Activated CD4-positive, alpha-beta T cell treated with anti-CD3 and anti-CD28 coated beads, Interleukin-2, amount 50 U/mL, for 1 hour (primary cell): ENCODE results near the gene COL13A1.

Source experiments
- DNase-seq: peaks from one replicate; pipeline ENCODE4 v3.0.0-alpha.2; 2020

COL13A1 gene

GRCh38 chr10:69892406-69892805 lies 90.7 kb downstream of the COL13A1 start:
- no peak for DNase-seq

GRCh38 chr10:69892816-69893215 lies 91.1 kb downstream of the COL13A1 start:
- DNase-seq: no peak

- no peak for DNase-seq
Observed at GRCh38 chr10:69893271-69893900, 91.7 kb downstream of the COL13A1 start.

GRCh38 chr10:69894156-69894555 lies 92.5 kb downstream of the COL13A1 start:
- no peak for DNase-seq

- no peak for DNase-seq
Observed at GRCh38 chr10:69895759-69896158, 94.1 kb downstream of the COL13A1 start.

- DNase-seq: no peak
Observed at GRCh38 chr10:69896606-69897231, 95.0 kb downstream of the COL13A1 start.

GRCh38 chr10:69897432-69897831 lies 95.7 kb downstream of the COL13A1 start:
- no peak for DNase-seq

DNA sequence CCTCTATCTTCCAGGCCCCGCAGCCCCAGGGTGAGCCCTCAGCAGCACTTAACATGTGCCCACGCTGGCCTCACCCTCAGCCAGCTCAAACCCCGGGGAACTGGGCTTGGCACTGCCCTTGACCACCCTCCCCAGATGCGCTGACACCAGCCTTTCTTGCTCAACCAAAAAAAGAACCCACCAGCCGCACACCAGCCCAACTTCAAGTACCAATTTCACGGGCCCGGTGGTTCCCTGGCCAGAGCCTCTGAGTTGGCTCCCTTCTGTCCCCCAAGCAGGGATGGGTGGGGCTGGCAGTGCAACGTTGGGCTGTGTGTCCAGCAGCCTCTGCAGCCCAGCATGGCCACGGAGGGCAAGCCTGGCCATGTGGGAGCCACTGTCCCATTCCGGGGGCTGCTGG lies 96.3 kb downstream of the COL13A1 start:
- DNase-seq: no peak

DNA sequence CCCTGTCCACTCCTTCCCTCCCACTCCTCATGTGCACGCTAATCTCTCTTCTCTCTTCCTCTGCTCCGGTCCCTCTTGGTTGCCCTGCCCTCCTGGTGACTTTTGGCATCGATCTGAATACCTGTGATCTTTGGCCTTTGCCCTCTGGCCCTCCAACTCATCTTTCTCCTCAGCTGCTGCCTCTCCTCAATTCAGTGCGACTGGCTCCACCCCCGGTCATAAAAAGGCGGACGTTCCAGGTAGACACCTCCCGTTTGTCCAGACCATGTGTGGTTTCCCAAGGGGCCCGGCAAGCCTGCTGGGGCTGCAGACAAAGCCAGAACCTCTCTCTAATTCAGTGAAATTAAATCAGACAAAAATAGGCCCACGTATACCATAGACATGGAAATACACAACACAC lies 96.8 kb downstream of the COL13A1 start:
- DNase-seq: no peak

DNA sequence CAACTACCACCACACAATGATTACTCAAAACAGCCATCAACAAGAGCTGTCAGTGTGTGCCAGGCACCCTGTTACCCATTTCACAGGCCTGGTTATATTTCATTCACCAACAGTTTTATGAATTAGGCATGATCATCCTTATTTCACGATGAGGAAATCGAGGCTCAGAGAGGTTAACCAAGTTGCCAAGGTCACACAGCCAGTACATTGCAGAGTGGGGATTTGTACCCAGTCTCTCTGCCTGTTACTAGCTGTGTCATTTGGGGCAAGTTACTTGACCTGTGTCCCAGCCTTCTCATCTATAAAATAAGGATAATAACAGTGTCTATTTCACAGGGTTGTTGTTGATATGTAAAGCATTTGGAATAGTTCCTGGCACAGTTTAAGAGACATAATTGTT lies 97.2 kb downstream of the COL13A1 start:
- DNase-seq: no peak

GRCh38 chr10:69899727-69900595 lies 98.3 kb downstream of the COL13A1 start:
- DNase-seq: no peak

- DNase-seq: no peak
Observed at GRCh38 chr10:69901022-69901421, 99.3 kb downstream of the COL13A1 start.

DNA sequence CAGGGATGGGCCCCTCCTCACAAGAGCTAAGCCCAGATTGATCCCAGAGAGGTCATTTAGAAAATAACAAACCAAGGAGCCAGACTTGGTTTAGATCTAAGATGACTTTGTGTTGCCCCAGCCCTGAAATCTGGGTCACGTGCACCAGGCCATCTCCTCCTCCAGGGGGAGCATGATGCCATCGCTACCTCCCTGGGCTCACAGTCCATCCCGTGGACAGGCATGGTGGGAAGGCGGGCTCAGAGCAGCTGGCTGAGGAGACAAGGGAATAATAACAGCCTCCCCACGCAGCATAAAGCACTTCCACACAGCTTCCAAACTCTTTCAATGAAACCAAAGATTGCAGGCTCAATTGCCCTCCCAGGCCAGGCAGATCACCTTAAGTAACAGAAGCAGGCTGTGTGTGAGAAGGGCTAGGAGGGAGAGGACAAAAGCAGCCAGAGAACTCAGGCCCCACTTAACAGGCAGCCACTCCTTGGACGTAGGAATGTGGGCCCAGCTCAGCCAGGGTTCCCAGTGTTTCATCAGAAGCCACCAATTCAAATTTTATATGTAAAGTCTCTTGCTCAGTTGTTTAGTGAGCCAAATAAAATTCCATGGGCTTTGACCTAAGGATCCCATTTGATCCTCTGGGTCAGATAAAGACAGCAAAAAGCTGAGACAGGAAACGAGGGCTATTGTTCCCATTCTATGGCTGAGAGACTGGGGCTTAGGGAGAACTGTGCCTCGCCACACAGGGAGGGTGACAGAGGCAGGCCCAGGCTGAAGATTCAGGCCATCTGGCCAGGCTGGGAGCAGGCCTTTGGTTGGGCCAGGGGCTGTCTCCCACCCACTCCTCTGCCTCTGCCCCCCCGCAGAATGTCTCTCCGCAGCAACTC lies 100.2 kb downstream of the COL13A1 start:
- DNase-seq: no peak

- no peak for DNase-seq
Observed at GRCh38 chr10:69902835-69903535, 101.3 kb downstream of the COL13A1 start.

DNA sequence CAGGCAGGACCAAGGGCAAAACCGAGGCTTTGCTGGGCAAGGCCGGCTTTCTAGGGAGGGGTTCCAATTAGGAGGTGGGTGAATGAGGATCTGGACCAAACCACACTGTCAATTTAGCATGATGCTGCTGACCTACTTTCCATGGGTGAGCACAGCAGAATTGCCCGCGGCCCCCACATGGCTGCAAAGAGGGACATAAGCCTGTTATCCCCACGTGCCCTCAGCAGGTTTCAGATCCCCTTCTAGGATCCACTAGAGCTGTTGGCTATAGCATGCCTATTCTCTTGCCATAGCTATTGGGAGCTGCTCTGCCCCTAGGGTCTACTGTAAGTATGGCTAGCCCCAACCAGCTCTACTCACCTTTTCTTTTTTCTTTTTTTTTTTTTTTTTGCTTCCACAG lies 102.8 kb downstream of the COL13A1 start:
- DNase-seq: no peak

GRCh38 chr10:69906425-69906824 lies 104.7 kb downstream of the COL13A1 start:
- DNase-seq: no peak

DNA sequence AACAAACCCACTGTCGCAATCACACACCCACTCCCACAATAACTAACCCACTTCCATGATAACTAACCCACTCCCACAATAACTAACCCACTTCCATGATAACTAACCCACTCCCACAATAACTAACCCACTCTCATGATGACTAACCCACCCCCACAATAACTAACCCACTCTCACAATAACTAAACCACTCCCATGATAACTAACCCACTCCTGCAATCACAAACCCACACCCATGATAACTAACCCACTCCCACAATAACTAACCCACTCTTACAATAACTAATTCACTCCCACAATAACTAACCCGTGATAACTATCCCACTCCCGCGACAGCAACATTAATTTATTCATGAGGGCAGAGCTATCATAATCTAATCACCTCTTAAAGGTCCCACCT lies 105.8 kb downstream of the COL13A1 start:
- DNase-seq: no peak

DNA sequence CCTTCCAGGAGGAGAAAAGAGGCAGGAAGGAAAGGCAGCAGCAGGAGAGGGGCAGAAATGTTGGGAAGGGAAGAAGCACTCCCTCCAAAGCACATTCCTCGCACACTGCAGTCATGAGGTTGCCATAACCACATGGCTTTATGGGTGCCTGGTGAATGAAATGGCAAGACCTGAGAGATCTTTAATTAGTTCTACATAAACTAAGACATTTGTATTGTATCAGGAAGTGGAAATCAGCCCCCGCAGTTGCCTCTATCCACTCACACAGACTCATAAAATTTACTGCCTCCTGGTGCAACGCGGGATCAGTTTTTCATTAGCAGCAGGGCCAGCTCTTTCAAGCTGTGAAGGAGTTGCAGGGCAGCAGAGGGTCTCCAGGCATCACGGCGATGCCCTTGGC lies 106.4 kb downstream of the COL13A1 start:
- DNase-seq: no peak

GRCh38 chr10:69910561-69910960 lies 108.9 kb downstream of the COL13A1 start:
- no peak for DNase-seq

DNA sequence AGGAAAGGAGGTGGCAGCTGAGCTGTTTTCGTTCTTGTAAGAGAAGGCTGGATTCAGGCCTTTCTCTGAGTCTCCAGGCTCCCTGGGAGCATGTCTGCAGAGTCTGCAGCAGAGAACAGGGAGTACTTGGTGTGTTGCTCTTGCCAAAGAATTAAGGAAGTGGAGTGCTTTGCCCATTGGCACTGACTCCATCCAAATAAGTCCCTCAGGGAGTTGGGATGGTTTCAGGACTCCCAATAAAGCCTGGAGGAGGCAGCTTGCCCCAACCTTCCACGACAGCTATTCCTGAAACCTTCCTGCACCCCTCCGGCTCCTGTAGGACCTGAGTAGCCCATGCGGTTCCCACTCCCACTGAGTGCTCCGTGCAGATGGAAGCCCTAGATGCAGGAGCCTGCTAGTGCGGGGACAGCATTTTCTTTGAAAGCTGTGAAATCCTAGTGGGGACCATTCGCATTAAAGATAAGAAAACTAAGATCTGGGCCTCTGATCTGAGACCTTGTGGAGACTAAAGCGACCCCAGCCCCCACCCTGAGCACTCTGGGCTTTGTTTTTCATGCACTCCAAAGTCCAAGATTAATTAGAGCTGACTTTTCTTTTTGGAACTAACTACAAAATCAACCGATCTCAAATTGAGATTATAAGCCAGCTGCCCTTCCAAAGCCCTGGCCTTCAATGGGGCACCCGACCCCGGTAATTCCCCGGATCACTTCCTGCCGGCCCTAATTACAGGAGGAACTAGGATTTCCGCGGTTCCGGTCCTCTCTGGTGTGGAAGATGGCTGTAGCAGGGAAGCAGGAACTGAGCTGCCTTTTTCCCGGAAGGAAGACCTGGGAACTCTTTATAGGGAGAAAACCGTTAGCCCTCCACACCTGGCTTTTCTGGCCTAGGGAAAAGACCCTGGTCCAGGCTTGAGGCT lies 110.2 kb downstream of the COL13A1 start:
- DNase-seq: no peak

GRCh38 chr10:69912589-69912988 lies 110.9 kb downstream of the COL13A1 start:
- DNase-seq: no peak
